COR-L47 (cell line): ENCODE measurements around the gene SYTL2.
"Not testable (repeated sequence)": the region's sequence is repeated elsewhere in the genome, so short reads cannot be mapped to it uniquely, and the experiment has no call there.

Source experiments
- DNase-seq: peaks from one replicate; lab custom pipeline; 2025; lab: John Stamatoyannopoulos, UW

Gene SYTL2

DNA sequence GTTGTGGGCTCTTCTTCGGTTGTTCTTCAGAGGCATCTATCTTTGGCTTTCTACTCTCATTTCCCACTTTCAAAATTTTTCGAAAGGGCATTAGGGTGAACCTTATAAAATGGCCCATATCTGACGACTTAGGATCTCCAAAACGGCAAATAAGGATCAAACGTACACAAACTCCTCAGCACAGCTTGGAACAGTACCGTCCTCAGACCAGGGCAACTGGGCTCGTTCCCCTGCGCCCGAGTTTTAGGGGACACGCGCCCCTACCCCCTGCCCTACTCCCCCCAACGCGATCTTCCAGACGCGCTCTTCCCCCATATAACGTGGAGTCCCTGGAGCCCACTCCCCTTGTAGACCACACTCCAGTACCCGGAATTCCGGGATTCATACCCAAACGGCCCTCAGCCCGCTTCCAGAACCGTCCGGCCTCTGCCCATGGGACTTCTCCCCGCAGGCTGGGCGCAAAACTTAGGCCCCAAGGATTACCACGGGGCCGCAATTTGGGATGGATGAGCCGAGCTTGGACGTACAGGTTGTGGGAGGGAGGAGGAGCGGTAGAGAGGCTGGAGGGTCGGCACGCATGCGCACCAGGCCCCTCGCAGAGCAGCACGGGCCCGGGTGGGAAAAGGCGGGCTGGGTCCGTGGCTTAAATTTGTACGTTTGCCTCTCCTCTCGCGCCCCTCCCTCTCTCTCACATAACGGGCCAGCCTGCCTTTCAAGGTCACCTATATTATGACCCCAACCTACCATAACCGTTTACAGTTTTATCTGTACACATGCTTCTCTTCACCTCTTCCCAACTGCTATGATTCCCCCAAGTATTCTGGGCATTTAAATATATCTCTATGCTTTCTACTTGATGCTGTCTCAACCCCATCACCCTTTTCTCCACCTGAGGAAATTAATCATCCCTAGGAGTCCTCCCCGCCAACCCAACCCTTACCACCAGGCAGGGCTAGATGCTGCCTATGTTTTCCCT, 128.3 kb downstream of the SYTL2 start:
- peak; percentile 36 for DNase-seq

DNA sequence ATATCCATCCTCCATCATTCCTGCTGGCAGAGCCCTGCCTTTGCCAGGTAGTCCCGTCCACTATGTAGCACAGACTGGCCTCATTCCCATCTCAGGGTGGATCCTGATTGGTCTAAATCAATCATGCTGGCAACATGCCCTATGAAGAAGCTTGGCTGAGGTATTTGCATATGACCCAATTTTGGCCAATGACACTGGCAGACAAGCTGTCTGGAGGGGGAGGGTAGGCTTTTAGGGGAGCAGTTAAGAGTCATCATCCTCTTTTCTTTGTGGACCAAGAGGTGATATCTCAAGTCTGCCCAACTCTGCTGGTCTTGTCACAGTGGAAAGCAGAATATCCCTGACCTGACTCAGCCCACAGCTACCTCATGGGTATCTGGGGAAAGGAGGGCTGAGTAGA, 130.0 kb downstream of the SYTL2 start:
- no peak for DNase-seq

DNA sequence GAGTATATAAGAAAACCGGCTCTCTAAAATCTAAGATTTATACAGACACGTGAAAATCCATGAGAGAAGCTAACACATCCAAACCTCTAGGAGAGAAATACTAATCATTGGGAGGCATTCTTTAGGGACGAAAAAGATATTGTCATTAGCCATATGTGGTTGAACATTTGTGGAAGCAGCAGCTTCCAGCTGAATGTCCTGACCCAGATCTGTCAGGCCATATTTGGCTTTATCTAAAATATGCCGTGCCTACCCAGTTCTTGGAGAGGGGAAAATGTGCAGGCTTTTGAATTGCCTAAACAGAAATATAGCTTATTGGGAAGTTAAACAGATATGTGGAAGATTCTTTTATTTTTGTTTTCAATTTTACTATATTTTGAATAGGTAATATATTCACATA, 131.4 kb downstream of the SYTL2 start:
- DNase-seq = no peak

DNA sequence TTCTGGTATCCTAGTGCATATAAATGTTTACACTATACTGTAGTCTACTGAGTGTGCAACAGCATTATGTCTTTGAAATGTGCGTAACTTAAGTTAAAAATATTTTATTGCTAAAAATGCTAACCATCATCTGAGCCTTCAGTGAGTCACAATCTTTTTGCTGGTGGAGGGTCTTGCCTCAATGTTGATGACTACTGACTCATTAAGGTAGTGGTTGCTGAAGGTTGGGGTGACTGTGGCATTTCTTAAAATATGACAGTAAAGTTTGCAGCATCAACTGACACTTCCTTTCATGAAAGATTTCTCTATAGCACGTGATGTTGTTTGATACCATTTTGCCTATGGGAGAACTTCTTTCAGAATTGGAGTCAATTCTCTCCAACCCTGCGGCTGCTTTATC, 137.5 kb downstream of the SYTL2 start:
- no peak for DNase-seq

DNA sequence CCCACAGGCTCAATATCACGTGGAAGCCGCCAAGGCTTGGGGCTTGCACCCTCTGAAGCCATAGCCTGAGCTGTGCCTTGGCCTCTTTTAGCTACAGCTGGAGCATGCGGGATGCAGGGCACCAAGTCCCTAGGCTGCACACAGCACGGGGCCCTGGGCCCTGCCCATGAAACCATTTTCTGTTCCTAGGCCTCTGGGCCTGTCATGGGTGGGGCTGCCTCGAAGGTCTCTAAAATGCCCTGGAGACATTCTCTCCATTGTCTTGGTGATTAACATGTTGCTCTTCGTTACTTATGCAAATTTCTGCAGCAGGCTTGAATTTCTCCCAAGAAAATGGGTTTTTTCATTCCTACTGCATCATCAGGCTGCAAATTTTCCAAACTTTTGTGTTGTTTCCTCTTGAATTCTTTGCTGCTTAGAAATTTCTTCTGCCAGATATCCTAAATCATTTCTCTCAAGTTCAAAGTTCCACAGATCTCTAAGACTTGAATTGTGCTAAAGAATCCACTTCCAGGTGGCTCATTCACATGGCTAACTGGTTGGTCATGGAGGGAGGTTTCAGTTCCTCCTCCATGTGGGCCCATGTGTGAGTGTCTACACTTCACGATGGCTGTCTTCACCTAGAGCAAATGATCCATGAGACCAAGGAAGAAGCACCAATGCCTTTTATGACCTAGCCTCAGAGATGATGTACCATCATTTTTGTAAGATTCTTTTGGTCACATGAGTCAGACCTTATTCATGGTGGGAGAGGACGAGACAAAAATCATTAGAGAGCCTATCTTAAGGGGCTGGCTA, 138.6 kb downstream of the SYTL2 start:
- no peak for DNase-seq

DNA sequence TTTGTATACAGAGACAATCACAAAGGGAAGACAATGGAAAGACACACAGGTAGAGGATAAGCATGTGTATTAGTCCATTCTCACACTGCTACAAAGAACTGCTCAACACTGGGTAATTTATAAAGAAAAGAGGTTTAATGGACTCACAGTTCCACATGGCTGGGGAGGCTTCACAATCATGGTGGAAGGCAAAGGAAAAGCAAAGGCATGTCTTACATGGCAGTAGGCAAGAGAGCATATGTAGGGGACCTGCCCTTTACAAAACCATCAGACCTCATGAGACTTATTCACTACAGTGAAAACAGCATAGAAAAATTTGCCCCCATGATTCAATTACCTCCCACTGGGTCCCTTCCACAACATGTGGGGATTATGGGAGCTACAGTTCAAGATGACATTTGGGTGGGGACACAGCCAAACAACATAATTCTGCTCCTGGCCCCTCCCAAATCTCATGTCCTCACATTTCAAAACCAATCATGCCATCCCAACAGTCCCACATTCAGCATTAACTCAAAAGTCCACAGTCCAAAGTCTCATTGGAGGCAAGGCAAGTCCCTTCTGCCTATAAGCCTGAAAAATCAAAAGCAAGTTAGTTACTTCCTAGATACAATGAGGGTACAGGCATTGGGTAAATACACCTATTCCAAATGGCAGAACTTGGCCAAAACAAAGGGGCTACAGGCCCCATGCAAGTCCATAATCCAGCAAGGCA, 139.8 kb downstream of the SYTL2 start:
- DNase-seq = not testable (repeated sequence)

DNA sequence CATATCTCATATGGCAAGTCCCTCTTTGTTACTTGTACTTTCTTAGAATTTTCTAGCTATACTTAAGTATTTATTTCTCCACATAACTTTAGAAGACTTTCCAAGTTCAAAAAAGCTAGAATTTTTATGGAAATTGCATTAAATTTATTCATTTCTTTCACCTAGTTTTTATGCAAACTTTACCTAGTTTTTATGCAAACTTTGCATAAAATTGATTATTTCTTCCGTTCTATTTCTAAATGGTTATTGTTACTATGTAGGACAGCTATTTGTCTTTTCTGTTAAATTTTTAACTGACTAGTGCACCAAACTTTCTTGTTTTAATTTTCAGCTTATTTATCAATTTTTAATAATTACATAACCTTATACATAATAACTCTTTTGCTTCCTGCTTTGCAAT, 142.8 kb downstream of the SYTL2 start:
- no peak for DNase-seq

DNA sequence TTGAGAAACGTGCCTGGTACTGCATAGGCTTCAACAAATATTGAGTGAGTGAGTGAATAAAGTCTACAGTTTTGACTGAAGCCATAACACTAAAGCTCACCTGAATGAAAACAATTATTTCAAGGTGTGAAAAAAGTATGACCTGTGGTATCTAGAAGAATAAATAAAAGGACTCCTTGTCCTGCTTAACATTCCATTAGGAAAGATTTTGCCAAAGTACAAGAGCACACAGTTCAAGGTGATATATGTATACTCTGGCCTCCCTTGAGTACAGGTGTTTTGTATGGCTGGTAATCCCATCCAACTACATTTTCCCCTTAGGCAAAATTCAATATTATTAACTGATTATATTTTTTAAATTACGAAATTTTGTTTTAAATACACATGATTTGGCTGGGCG, 144.3 kb downstream of the SYTL2 start:
- DNase-seq = no peak

DNA sequence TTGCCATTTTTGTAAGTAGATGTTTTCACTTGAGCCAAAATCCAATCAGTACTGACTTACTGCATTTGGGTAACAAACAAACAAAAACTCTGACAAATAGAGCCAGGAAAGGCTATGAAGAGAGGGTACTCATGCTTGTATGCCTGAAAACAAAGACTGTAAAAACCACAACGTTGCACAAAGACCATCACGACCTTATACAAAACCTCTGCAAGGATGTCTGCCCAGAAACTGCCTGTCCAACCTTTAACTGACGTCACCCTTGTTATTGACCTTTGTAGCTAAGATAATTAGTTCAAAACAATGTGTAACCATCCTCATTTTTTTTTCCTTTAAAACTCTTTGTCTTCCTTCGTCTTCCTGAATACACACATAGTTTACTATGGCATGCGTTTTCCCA, 145.2 kb downstream of the SYTL2 start:
- DNase-seq = no peak

DNA sequence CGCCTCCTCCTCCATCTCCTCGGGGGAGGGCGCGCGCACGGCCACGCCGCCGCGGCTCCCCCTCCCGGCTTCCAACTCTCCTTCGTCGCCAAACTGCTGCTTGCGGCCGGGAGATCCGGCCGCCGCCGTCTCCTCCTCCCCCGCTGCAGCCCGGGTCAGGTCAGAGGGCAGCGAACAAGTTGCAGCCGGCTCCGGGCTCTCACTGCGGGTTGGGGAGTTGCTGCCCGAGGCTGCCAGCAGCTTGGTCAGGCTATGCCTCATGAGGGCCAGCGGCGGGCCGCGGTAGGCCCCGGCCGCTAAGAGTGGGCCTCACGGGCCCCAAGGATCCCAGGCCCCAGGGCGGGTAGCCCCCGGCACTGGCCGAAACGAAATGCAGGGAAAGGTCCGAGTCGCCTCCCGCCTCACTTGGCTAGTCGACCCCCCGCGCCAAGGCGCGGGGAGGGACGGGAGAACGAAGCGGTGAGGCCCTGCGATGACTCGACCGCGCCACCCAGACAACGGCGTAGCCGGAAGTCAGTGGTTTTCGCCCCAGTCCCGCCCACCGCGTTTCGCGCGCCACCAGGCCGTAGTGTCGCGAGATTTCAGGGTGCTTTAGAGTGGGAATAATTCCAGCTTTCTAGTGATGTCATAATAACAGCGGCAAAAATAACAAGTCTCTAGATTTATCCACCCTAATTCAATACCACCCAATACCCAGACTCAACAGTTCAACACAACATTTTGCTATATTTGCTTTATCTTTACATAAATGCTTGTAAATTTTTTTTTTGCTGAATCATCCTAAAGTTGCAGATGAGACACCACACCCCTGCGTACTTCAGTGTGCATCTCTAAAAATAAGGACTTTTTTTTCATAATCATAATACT, 146.1 kb downstream of the SYTL2 start, which contains the start of gene CREBZF:
Gene CREBZF, minus strand, starts transcription at position 515 of the 867 bp plus-strand sequence. Its CDS starts 254 bp downstream, at position 261.
- DNase-seq = peak; percentile 94

DNA sequence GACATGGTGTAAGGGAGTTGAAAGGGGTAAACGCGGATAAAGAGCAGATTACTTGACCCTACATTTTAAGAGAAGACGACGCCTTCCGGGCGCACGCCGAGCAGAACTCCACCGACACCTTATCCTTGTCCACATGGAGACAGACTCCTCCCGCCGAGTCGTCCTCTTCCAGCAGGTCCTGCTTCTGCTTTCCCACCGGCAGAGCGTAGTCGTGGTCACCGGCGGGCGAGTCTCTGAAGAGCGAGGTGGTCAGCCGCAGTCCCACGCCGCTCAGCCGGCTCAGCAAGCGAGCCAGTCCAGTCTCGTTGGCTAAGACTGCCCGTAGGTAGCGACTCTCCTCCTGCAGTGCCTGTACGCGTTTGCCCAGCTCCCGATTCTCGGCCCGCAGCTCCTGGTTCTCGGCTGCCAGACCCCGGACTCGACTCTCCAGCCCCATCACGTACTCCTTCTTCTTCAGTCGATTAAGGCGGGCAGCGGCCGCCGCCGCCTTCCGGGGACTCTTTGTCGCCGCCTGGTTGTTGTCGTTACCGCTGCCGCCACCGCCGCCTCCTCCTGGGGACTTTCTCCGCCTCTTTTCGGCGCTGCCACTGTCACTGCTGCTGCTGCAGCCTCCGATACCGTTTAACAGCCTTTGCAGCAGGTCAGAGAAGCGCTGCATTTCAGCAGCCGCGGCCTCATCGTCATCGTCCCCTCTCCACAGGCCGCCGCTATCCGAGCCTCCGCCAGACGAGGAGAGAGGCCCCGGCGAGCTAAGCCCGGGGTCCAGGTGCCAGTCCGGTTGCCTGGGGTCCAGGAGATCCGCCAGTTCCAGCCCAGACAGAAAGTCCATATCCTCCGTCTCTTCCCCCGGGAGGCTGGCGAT, 147.0 kb downstream of the SYTL2 start:
- DNase-seq = peak; percentile 77

DNA sequence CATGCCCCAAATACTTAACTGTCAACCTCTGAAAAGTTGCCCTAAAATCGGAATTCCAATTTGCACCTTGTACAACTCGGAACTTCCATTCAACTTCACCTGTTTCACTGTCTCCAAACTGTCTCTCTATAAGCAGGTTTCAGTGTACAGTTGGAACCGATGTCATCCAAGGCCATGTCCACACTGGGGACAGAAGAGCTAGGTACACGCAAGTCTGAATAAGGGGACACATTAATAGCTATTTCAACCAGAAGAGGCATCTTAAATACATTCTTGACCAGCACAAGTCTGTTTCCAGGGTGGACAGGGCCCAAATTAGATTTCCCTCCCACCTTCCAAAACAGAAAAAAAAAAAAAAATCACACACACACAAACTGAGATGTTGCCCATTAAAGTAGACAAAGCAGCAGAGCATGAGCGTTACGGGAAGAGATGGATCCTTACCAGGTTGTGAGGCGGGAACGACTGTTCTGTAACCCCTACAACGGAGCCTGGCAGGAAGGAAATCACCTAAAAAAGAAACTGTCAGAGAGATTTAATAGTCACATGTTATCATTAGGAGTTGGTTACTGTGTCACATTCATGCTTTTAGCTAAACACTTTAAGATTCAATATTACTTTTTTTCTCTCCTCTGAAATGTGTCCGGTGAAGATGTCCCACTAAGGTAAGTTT, 147.7 kb downstream of the SYTL2 start:
- no peak for DNase-seq

DNA sequence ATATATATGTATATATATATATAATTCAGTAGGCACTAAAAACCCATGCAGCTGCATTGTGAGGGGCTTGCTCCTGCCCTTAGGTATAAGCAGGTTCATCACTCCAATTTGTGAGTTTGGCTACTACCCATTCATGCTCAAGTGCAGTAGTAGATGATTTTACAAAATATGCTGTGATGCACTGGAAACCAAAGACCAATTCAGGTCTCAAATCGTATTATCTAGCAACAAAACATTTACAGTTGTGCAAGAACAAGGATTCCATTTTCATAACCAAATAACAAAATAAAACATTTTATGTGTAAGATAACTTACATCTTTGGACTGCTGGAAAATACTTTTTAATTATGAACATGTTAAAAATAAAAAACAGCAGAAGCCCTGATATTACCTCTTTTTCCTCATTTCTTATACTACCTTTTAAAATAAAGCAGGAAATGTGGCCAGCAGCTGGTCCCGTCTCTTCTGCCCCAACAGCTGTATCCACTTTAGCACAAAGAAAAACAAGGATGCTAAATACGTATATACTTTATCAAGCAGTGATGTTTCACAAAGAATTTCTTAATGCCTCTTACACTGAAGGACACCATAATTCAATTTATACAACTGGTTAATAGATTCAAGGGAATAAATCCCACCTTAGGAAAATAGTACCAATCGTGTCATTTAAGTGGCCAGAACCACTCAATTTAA, 148.8 kb downstream of the SYTL2 start:
- DNase-seq = no peak

DNA sequence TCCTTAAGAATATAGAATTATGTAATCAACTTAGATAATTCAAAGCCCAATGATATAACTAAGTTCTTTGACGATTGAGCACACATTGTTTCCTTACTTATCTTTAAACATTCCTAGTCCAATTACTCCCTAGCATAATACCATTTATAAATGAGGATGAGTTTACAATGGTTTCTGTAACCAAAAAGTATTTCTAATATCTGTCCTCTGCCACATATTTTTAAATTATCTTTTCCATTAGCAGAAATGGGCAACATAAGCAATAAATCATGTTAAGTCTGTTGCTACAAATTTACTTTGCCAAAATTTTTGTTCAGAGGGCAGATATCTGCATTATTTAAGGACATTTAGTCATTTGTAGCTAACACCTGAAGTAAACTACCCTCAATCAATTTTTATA, 152.8 kb downstream of the SYTL2 start:
- DNase-seq = no peak

DNA sequence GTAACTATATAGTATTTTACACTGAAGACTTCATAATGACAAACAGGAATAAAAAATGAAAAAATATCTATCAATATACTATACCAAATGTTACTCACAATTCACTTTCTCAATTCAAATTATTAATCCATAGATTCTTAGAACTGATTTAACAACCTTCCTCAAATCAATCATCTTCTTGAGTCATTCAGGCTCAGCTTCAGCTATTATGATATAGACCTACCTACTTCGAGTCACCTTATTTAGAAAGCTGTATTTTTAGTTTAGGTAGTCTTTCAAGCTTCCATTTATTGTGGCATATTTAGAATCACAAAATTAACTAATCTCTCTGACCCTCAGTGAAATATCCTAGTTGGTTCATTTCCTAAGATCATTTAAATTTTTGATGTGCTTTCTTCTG, 154.2 kb downstream of the SYTL2 start:
- no peak for DNase-seq

DNA sequence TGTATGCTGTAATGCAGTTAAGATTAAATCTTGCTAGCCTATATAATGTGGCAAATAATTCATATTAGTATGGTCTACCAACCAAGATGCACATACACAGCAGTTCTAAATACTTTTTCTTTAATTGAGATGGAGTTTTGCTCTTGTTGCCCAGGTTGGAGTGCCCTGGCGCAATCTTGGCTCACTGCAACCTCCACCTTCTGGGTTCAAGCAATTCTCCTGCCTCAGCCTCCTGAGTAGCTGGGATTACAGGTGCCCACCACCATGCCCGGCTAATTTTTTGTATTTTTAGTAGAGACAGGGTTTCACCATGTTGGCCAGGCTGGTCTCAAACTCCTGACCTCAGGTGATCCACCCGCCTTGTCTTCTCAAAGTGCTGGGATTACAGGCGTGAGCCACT, 156.6 kb downstream of the SYTL2 start:
- not testable (repeated sequence) for DNase-seq

DNA sequence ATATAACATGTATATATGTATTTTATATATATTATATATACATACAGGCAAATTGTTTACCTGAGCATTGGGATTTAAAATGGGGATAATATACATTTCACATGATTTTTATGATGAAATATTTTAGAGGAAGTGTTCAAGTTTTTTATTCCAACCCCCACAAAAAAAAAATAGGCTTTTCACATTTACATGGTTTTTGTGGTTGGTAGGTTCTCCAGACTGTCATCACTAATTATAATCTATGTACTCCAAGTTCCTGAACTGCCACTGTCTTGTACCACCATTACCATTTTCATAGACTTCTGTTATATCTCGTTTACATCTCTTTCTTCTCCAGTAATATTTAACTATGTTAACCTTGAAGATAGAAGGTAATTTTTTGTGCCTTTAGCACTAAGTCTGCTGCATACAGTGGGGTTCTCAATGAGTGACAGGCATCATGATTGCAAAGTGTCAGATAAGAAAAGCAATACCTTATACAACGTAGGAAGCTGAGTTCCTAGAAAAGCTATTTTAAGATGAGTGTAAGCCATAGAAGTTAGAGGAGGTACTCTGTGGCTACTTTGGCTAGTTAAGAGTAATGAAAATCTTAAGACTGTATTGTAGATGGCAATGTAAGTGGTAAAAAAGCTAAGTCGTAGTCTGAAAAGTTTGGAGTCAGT, 158.0 kb downstream of the SYTL2 start:
- DNase-seq = no peak

DNA sequence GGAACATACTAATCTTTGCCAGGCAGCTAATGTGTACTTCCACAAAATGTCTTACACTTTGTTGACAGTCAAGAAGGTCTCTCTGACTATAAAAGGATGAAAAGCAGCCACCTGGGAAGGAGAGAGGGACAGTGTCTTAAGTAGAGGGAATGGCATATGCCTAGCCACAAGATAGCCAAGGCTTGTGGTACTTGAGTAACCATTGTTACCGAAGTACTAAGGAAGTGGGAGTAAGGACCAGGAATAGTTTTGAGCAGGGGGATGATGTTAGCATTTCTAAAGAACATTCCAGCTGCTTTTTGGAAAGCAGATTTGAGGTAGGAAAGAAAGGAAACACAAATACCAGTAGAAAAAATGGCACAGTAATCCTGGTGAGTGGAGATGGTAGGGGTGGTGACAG, 159.8 kb downstream of the SYTL2 start:
- no peak for DNase-seq
